ENCODE data around the gene ALDH3B1.

Gene ALDH3B1

GRCh38 chr11:68077617-68078582 is 67.8 kb downstream of the ALDH3B1 start:
- DNase-seq (ENCODE audit: low read depth), result no peak
- no peak for TF ChIP-seq CTCF (IDR thresholded peaks at IDR 0.05; ENCODE audit: control insufficient read depth, insufficient read depth, low read depth, low read length, missing control alignments)

More at GRCh38 chr11:68077617-68078582, 67.8 kb downstream of the ALDH3B1 start:
- no peak overlapping the region for H3K4me3 ChIP-seq (ENCODE audit: control insufficient read depth, low read depth, low read length)
